ENCODE results near the gene TAB2.

The TAB2 gene

GRCh38 chr6:149449831-149450678 lies 132.5 kb downstream of the TAB2 start:
- TF ChIP-seq RAD21 (IDR thresholded peaks at IDR 0.05; ENCODE audit: low read depth), result no peak
- TF ChIP-seq TCF12 (IDR thresholded peaks at IDR 0.05; ENCODE audit: low read depth), result no peak
- no peak for TF ChIP-seq FOXM1 (IDR thresholded peaks at IDR 0.05; ENCODE audit: borderline replicate concordance, low read depth)
- no peak for TF ChIP-seq CREB1 (IDR thresholded peaks at IDR 0.05; ENCODE audit: low read depth)
- no peak for TF ChIP-seq CEBPB (IDR thresholded peaks at IDR 0.05)
- TF ChIP-seq EP300 (IDR thresholded peaks at IDR 0.05; ENCODE audit: borderline replicate concordance), result no peak
- no peak for TF ChIP-seq ZBTB7A (IDR thresholded peaks at IDR 0.05; ENCODE audit: low read depth)
- TF ChIP-seq USF1 (IDR thresholded peaks at IDR 0.05), result no peak
- no peak for TF ChIP-seq EGR1 (IDR thresholded peaks at IDR 0.05)
- no peak for TF ChIP-seq TEAD4 (IDR thresholded peaks at IDR 0.05)
- no peak for TF ChIP-seq TAF1 (IDR thresholded peaks at IDR 0.05; ENCODE audit: low read depth)
- TF ChIP-seq NFIC (IDR thresholded peaks at IDR 0.05), result no peak
- no peak for TF ChIP-seq YY1 (IDR thresholded peaks at IDR 0.05; ENCODE audit: low read depth)
- TF ChIP-seq, protein P1, sequence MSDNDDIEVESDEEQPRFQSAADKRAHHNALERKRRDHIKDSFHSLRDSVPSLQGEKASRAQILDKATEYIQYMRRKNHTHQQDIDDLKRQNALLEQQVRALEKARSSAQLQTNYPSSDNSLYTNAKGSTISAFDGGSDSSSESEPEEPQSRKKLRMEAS (IDR thresholded peaks at IDR 0.05), result no peak
- TF ChIP-seq, protein P2, sequence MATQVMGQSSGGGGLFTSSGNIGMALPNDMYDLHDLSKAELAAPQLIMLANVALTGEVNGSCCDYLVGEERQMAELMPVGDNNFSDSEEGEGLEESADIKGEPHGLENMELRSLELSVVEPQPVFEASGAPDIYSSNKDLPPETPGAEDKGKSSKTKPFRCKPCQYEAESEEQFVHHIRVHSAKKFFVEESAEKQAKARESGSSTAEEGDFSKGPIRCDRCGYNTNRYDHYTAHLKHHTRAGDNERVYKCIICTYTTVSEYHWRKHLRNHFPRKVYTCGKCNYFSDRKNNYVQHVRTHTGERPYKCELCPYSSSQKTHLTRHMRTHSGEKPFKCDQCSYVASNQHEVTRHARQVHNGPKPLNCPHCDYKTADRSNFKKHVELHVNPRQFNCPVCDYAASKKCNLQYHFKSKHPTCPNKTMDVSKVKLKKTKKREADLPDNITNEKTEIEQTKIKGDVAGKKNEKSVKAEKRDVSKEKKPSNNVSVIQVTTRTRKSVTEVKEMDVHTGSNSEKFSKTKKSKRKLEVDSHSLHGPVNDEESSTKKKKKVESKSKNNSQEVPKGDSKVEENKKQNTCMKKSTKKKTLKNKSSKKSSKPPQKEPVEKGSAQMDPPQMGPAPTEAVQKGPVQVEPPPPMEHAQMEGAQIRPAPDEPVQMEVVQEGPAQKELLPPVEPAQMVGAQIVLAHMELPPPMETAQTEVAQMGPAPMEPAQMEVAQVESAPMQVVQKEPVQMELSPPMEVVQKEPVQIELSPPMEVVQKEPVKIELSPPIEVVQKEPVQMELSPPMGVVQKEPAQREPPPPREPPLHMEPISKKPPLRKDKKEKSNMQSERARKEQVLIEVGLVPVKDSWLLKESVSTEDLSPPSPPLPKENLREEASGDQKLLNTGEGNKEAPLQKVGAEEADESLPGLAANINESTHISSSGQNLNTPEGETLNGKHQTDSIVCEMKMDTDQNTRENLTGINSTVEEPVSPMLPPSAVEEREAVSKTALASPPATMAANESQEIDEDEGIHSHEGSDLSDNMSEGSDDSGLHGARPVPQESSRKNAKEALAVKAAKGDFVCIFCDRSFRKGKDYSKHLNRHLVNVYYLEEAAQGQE (IDR thresholded peaks at IDR 0.05; ENCODE audit: low read depth), result no peak

- TF ChIP-seq EP300 (IDR thresholded peaks at IDR 0.05; ENCODE audit: borderline replicate concordance), result no peak
- TF ChIP-seq FOXM1 (IDR thresholded peaks at IDR 0.05; ENCODE audit: borderline replicate concordance, low read depth), result no peak
- no peak for TF ChIP-seq YY1 (IDR thresholded peaks at IDR 0.05; ENCODE audit: low read depth)
- TF ChIP-seq CEBPB (IDR thresholded peaks at IDR 0.05), result no peak
- TF ChIP-seq TEAD4 (IDR thresholded peaks at IDR 0.05), result no peak
- no peak for TF ChIP-seq EGR1 (IDR thresholded peaks at IDR 0.05)
- TF ChIP-seq TAF1 (IDR thresholded peaks at IDR 0.05; ENCODE audit: low read depth), result no peak
- no peak for TF ChIP-seq ZBTB7A (IDR thresholded peaks at IDR 0.05; ENCODE audit: low read depth)
- TF ChIP-seq, protein P2 (IDR thresholded peaks at IDR 0.05; ENCODE audit: low read depth), result no peak
- no peak for TF ChIP-seq TCF12 (IDR thresholded peaks at IDR 0.05; ENCODE audit: low read depth)
- TF ChIP-seq CREB1 (IDR thresholded peaks at IDR 0.05; ENCODE audit: low read depth), result no peak
- no peak for TF ChIP-seq USF1 (IDR thresholded peaks at IDR 0.05)
Measured at GRCh38 chr6:149450679-149451375, 133.3 kb downstream of the TAB2 start.

DNA sequence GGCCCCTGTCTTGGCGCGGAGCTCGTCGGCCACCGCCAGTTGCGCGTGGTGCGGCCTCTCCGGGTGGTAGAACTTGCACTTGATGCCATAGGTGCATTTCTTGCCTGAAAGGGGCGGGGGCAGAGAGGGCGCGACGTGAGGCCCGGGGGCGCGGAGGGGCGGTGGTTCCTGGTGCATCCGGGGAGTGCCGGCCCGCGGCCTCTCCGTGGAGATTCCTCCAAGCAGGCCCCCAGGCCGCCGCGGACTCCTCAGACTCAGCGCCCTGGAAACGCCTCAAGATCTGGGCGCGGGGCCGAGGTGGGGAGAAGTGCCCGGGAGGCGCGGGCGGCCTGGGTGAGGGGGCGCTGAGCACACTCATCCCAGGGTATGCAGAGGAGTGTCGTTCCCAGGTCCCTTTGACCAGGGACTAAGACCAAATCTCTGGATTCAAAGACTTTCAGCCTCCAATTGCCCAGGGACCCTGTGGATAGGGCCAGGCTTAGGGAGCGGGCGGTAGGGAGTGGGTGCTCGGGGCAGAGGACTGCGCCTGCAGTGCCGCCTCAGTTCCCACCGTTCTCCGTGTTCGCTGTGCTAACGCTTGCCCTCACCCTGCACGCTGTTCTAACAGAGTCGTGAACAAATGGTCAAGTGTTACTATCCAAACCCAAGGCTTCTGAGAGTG lies 134.0 kb downstream of the TAB2 start:
- TF ChIP-seq FOXM1 (IDR thresholded peaks at IDR 0.05; ENCODE audit: borderline replicate concordance, low read depth), result no peak
- no peak for TF ChIP-seq ZBTB7A (IDR thresholded peaks at IDR 0.05; ENCODE audit: low read depth)
- no peak for TF ChIP-seq NFIC (IDR thresholded peaks at IDR 0.05)
- TF ChIP-seq, protein P1 (IDR thresholded peaks at IDR 0.05), result no peak
- no peak for TF ChIP-seq TCF12 (IDR thresholded peaks at IDR 0.05; ENCODE audit: low read depth)
- TF ChIP-seq, protein P2 (IDR thresholded peaks at IDR 0.05; ENCODE audit: low read depth), result no peak
- TF ChIP-seq EP300 (IDR thresholded peaks at IDR 0.05; ENCODE audit: borderline replicate concordance), result no peak

Data from Ishikawa (cell line).